ENCODE data around the gene C9orf78.

C9orf78 gene

DNA sequence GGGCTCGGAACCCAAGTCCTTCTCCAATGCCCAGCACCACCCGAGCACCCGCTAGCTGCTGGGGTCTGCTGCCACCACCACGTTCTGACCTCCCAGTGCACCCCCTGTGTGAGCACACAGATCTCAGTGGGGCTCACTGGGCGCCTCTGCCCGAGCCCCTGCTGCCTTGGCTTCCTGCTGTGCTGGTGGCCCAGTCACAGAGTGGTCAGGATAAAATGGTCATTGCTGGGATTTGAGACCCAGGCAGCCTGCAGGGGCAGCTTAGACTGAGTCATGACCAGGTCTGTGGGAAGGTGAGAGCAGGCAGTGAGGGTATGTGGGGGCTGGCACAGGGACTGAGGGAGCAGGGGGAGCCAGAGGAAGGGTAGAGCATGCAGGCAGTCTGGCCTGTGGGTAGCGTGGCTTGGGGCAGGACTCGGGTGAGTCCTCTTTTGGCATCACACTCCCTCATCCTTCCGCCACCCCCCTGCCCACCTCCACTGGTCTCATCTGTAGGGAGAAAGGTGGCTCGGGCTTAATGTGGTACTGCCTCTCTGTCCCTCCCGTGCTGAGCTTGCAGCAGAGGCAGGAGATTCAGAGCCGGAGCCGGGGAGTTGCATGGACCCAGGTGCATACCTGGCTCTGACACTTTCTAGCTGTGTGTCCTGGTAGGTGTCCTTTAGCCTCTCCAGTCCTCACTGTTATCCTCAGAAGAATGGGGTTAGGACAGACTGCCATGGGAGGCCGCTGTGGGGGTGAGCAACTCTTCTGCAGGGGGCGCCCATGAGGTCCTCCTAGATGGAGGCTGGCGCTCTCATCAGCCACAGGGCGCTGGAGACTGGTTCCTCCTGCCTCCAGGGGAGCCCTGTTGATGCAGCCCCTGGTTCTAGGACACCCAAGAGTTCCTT is 32.3 kb upstream of the C9orf78 start:
- DNase-seq = no peak

DNA sequence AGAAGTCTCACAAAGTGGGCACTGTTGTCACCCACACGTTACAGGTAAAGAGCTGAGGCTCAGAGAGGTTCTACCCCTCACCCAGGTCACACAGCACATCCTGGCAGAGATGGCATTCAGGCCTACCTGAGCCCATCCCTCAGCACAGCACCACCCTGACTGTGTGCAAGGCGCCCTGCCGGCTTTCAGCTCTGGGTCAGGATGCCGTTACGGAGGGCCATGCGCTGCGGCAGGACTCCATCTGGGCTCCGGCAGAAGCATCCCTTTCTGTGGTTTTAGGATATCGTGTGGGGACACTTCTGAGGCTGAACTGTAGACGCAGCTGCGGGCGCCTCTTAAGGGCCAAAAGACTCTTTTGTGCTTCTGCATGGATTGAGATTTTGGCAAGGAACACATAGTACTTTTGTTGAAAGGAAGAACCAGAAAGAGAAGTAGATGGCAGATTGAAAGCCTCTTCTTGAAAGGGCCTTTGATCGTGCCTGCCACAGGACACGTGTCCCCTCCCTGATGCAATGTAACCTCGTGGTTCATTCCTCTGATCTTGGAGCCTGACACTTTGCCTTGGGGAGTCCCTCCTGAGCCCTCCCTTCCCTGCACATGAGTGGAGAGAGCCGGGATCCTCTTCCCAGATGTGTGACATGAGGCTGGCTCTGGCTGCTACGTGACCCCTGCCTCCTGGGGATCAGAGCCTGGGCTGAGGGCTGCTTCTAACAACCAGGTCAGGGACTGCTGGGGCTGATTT is 31.5 kb upstream of the C9orf78 start:
- no peak for DNase-seq

DNA sequence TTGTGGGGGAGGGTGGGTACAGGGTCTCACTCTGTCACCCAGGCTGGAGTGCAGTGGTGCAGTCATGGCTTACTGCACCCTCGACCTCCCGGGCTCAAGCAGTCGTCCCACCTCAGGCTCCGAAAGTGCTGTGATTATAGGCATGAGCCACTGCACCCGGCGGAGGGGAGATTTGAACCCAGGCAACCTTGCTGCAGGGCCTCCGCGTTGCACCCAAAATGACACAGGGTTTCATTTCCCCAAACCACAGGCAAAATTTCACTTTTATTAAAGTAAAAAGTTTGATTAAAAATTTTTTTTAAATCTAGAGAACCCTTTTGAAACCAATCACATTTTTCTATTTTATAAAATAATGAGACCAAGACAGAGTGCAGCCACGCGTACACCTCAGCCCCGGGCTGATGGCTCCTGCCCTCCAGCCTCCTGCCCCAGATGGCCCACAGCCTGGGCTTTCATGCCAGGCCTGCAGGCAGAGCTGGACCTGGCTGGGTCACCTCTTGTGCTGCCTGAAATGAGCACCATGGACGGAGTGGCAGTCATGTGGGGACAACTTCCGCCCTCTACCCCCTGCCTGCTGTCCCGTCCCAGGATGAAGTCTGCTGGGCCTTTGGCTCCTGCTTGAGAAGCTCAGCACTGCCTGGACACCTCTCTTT is 30.7 kb upstream of the C9orf78 start:
- DNase-seq = no peak

DNA sequence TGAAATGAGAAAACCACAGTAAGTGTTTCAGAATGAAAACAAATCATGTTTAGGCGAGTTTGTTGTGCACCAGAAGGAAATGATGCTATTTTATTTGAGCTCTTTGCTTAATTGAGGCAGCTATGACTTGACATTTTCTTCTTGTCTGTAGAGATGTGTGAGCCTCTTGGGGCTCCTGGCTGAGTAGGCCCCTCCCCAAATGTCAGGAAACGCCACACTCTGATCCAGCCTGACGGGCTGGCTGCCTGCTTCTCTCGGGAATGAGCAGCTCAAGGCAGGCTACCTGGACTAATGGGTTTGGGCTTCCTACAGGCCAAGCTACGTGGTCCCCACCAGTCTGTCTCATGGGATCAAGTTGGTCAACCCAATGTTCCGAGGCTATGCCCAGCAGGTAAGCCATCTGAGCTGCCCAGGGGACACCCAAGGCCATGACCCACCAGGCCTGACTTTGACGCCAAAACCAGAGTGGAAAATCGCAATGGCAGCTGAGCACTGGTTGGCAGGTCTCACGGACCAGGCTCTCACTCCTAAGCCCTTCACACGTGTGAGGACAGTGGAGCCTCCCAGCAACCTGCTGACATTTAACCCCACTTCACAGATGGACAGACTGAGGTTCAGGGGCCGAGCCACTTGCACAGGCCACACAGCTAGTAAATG is 30.0 kb upstream of the C9orf78 start:
- DNase-seq = no peak

DNA sequence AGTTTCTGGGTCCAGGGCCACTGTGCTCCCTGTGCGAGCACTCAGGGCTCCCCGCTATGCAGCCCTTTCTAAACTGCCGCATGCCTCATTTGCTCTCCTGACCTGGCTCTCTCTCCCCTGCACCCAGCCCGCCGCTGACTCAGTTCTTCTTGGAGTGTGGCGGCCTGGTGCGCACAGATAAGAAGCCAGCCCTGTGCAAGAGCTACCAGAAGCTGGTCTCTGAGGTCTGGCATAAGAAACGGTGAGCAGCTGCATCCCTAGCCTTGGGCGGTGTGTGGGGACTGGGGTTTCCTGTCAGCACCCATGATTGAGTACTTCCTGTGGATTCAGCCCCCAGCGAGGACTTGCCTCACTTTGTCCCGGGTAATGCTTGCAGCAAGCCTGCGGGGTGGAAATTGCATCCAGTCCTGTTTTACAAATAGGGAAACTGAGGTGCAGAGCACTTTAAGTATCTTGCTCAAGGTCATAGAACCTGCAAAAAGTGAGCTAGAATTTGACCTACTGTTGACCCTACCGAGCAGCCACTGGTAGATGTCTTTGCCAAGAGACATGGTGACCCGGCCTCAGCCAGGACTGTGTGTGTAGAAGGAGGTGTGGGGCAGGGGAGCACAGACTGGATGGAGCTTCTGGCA is 28.1 kb upstream of the C9orf78 start:
- DNase-seq = no peak

DNA sequence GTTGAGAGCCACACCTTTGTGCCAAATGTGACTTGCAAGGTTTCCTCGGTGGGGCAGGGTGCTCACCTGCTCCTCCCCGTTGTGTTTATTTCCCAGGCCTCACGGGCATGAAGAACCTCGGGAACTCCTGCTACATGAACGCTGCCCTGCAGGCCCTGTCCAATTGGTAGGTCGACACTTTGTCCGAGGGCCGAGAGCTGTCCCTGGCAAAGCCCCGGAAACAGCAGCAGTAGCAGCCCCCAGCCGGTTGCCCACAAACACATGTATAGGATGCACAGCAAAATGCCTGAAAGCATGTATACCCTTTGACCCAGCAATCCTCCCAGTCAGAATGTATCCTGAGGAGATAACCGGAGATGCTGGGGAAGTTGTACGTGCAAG is 26.4 kb upstream of the C9orf78 start:
- no peak for DNase-seq

DNA sequence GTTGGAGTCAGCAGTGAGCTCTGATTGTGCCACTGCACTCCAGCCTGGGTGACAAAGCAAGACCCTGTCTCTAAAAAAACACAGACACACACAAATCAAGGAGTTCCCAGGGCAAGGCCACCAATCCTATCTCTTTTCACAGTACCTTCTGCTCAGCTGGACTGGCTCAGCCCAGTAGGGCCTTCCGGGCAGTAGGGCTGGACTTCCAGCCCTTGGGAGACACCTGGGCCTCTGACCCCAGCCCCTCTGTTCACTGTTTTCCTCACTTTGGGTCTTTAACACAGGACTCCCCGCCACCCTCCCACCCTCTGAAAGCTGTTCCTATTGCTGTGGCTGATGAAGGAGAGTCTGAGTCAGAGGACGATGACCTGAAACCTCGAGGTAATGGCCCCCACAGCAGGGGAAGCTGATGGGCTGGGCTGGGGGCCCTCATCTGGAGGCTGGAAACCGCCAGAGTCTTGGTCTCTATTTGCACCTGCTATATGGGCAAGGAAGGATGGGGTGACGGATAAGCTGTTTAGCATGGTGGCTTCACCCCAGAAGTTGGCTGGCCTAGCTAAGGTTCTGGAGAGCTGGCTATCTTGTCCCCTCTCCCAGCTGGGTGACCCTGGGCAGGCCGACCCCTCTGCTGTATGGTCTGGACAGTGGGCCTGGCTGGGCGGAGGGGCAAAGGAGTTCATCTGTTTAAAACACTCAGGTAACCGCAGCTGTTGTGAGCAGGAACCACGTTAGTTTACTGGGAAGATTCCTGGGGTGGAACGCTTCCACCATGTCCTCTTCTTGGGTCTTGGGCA is 25.8 kb upstream of the C9orf78 start:
- DNase-seq = no peak

DNA sequence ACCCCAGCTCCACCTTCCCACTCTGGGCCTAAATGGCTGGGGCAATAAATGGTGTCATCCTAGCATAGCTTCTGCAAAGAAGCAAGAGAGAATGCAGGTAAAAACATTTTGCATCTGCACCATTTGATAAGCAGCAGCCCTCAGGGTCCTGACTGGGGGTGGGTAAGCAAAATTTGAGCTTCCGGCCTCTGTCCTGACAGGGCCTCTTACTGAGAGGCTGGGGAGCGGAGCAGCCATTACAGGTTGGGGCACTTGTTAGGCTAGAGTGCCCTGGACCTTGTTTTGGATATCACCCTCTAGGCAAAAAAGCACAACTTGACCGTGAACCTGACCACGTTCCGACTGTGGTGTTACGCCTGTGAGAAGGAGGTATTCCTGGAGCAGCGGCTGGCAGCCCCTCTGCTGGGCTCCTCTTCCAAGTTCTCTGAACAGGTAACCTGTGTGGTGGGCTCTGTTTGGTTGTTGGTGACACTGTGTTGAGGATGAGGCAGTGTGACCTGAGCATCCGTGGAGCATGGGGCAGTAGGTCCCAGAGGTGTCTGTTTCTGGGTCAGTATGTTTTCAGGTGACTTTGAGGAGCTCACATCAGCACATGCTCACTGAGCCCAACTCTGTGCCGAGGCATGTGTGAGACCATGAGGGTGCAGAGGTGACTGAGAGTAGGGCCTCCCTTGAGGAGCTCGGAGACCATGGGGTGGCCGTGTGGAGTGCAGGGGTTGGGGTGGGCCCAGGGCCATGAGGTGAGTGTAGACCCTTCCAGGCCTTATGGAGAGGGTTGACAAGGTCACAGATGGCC is 23.3 kb upstream of the C9orf78 start:
- DNase-seq = no peak

DNA sequence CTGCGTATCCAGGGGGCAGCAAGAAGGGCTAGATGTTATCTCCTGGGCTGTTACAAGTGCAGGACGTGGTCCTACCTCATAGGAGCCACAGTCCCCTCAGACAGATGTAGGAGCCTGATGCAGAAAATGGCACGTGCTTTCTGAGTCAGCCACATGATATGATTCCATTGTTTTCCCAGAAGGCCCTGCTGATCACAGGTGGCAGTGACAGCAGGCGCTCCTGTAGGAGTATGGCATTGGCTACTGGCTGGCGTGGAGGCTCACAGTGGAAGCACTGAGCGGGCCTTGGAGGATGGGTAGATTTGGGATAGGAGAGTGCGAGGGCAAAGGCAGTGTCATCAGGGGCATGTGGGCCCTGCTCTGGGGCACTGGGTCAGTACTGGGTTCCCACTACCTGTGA is 22.1 kb upstream of the C9orf78 start:
- no peak for DNase-seq

DNA sequence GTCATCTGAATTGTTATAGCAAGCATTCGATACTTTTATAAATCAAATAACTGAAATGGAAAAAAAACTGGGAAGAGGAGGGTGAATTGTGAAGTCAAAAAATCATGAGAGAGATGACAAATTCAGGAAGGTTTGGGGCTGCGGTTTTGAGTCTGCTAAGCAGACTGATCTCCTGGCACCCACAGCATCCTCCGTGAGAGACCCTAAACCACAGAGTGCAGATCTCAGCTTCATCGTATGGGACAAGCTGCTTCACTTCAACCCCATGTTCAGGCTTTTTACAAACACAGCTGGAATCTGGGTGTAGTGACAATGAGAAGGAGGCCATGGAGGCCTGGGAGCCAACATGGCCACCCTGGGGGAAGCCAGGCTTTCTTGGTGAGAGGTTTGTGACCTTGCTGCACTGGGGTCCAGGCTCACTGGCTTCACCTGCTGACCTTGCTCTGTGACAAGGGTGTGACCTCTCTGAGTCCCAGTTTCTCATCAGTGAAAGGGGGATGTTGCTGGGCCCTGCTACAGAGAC is 19.6 kb upstream of the C9orf78 start:
- no peak for DNase-seq

DNA sequence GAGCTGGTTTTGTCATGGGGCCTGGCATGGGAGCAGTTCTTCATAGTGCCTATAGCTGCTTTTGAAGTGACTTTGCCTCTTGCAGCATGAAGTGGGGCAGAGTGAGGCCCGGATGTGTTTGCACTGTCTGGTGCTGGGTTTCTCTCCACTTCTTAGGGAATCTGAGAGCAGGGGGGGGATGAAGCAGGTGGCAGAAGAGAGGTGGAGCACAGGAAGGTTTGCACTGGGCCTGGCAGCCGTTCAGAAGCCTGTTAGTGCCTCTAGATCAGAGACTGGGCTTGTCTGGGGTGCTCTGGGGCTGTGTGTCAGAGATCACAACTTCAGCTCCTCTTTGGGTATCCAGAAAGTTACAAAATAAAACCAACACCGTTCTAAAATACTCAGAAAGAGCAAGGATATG is 18.5 kb upstream of the C9orf78 start:
- DNase-seq = no peak

DNA sequence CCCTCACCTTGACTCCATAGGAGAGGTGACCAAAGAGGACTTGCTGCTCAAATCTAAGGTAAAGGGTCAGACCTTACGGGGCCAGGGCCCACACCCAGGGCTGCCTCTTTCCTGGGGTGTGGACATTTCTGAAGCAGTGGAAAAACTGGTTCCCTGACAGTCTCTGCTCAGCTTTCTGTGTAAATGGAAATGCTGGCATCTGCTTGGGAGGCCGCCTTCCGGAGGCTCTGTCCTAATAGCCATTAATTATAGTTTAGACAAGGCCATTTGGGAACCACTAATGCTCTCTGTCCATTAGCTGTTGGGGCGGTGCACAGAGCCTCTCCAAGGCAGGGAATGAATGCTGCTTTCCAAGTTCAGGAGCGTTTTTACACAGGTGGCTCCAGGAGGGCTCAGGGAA is 17.5 kb upstream of the C9orf78 start:
- DNase-seq = no peak

DNA sequence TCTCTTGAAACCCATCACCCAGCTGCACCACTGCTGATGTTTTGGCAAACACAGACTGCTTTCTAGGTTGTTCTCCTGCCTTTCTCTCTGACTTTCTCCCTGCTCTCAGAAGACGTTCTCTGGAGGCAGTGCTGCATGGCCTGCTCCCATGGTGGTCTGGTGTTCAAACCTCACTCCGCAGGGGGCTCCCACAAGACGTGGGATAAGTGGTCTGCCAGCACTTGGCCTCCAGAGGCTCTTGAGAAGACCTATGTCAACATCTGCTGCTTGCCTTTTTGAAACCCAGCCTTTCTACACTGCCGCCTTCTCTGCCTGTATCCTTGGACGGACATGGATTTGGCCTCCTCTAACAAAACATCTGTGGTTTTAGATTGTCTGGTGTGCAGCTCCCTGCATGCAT is 16.7 kb upstream of the C9orf78 start:
- DNase-seq = no peak

DNA sequence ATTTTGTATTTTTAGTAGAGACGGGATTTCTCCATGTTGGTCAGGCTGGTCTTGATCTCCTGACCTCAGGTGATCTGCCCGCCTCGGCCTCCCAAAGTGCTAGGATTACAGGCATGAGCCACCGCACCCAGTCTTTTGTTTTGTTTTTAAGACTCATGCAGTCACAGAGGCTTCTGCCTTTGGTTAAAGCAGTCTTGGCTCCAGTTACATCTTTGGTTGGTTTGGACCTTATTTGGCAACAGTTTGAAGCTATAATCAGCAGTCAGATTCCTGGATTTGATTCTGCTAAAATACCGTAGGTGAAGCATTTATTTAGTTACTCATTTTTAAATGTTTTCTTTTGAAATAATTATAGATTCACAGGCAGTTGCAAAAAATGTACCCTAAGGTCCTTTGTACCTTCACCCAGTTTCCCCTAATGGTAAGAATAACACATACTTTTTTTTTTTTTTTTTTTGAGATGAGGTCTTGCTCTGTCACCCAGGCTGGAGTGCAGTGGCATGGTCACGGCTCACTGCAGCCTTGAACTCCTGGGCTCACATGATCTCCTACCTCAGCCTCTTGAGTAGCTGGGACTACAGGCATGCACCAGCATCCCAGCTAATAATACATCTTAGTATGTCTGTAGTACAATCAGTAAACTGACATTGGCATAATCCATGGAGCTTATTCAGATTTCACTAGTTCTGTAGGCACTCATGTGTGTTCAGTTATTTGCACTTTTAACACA is 15.9 kb upstream of the C9orf78 start:
- DNase-seq = no peak

DNA sequence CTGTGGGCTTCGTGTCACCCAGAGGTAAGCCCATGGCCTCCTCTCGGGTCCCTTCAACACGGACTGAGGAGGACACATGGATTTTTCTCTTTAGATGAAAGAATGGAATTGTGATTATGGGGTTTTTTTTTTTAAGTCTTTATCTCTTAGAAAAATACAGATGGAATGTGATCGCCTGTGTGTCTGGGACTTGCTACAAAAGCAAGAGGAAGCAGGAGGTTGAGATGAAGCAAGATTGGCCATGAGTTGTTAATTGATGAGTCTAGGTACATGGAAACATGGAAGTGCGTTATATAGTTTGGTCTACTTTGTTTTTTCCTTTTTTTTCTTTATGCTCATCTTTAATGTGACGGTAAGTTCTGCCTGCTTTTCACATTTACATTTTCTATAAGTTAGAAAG is 14.8 kb upstream of the C9orf78 start:
- DNase-seq = no peak

DNA sequence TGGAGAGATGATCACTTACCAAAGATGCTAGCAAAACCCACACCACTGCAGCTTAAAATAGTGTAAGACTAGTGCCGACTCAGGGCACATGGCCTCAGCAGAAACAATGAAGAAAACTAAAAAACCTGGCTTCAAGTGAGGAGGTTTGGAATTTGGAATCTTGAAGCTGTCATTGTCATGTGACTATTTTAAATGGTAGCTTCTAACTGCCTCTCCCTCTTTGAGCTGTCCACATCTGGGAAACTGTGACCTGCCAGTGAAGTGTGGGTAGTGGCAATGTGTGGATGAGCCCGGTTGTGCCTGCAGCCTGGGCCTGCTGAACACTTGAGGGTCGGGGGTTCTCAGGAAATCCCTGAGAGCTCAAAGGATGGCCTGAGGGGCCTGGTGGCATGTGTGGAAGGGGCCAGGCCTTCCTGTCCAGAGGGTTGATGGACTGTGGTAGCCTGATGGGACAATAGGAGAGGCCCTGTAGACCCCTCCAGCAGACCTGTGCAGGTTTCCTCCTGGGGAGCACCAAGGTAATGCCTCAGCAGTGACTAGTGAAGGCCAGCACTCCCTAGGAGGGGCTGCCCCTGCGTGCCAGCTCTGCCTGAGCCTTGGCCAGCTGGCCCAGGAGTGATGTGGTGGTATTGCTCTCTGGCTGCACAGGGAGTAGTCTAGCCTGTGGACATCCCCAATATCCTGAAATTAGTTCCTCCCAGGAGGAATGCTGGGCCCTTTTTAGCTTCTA is 13.8 kb upstream of the C9orf78 start:
- no peak for DNase-seq

DNA sequence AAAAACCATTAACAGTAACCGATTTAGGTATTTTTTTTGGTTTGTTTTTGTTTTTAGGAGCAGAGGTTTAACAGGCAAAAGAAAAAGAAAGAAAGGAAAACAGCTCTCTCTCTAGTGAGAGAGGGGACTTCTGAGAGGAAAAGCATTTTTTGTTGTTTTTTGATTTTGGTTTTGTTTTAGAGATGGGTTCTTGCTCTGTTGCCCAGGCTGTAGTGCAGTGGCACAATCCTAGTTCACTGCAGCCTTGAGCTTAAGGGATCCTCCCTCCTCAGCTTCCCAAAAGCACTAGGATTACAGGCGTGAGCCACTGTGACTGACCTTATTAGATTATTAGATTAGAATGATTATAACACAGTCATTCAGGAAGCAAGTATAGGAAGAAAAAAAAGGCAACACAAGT is 10.3 kb upstream of the C9orf78 start:
- DNase-seq = no peak

DNA sequence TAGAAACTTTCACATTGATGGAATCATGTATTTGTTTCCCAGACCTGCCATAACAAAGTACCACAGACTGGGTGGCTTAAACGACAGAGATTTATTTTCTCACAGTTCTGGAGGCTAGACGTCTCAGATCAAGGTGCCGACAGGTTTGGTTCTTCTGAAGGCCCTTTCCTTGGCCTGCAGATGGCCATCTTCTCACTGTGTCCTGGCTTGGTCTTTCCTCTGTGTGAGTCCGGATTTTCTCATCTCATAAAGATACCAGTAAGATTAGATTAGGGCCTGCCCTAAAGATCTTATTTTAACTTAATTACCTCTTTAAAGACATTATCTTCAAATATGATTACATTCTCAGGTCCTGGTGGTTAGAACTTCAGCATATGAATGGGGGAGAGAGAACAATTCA is 6.0 kb upstream of the C9orf78 start:
- DNase-seq = no peak

DNA sequence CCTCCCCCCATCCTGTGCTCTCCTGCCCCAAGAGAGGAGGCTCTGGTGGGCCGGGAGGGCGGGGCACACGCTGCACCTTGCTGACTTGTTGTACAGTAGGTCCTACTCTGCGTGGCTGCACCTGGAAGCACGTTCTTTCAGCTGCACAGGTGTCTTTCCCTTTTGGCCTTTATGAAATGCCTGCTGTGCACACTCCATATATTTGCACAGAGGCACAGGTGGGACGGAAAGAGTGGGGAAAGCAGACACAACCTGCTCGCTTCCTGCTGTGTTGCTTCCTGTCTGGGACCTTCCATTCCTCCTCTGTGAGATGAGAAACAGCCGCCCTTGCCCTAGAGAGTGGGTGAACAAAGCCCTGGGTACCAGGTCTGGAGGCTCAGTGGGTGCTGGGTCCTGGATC is 5.0 kb upstream of the C9orf78 start:
- DNase-seq = no peak
